NCI-H2227 treated with DMSO at 0.1 percent for 48 hours (cell line): ENCODE data around the gene BORCS6.
A peak's percentile ranks its signal among the peaks of the same experiment; 100 is the strongest.

Experiments used
- DNase-seq: peaks from one replicate; lab custom pipeline; 2025; lab: John Stamatoyannopoulos, UW

Gene BORCS6

DNA sequence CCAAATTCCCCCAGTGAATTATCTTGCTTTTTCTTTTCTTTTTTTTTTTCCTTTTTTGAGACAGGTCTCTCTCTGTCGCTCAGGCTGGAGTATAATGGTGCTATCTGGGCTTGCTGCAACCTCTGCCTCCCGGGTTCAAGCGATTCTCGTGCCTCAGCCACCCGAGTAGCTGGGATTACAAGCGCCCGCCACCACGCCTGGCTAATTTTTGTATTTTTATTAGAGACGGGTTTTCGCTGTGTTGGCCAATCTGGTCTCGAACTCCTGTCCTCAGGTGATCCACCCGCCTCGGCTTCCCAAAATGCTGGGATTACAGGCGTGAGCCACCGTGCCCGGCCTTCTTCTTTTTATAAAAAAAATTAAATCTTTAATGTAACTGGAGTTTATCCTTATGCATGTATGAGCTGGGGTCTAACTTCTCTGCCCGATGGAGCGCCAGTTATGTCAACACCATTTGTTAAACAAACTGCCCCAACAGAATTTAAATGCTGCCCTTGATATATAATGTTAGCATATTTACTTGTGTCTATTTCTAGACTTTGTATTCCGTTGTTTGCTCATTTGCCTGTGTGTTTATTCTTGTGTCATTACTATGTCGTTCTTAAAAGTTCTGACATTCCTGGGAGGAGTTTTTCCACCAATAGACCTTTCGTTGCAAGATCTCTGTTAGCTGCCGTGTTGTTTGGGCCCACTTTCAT lies 20.9 kb upstream of the BORCS6 start:
- no peak for DNase-seq

GRCh38 chr17:8209907-8210760 lies 20.2 kb upstream of the BORCS6 start, which contains the start of gene AURKB:
Gene AURKB (minus strand): TSS chr17:8210575. CDS start chr17:8210224, 351 bp downstream.
- peak; percentile 78 for DNase-seq

- no peak for DNase-seq
Measured at GRCh38 chr17:8206536-8206935, 16.6 kb upstream of the BORCS6 start.

DNA sequence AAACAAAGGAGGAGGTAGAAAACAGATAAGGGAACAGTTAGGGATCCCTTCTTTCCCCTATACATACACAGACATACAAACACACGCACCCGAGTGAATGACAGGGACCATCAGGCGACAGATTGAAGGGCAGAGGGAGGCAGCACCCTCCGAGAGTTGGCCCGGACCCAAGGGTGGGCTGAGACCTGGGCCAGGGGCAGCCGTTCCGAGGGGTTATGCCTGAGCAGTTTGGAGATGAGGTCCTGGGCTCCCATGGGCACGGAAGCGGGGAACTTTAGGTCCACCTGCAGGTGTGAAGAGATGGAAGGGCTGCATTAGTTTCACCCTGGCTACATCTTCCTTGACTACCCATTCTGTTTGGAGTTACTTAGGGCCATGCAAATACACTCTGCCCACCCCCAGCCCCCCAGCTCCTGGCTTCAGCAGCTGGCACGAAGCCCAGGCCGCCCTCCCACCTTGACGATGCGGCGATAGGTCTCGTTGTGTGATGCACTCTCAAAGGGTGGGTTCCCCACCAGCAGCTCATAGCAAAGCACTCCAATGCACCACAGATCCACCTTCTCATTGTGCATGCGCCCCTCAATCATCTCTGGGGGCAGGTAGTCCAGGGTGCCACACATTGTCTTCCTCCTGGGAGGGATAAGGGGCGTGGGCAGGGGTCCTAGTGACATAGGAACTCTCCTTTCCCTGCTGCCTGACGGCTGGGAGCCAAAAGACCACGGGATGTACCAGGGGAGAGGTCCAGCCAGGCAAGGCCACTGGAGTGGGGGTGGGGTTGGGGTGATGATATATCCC lies 15.0 kb upstream of the BORCS6 start:
- DNase-seq, result no peak

- peak; percentile 91 for DNase-seq
Measured at GRCh38 chr17:8192070-8192815, 2.3 kb upstream of the BORCS6 start.

GRCh38 chr17:8190506-8190905 lies 526 bp upstream of the BORCS6 start:
- no peak for DNase-seq

- no peak for DNase-seq
Measured at GRCh38 chr17:8189041-8189710, 804 bp downstream of the BORCS6 start.

DNA sequence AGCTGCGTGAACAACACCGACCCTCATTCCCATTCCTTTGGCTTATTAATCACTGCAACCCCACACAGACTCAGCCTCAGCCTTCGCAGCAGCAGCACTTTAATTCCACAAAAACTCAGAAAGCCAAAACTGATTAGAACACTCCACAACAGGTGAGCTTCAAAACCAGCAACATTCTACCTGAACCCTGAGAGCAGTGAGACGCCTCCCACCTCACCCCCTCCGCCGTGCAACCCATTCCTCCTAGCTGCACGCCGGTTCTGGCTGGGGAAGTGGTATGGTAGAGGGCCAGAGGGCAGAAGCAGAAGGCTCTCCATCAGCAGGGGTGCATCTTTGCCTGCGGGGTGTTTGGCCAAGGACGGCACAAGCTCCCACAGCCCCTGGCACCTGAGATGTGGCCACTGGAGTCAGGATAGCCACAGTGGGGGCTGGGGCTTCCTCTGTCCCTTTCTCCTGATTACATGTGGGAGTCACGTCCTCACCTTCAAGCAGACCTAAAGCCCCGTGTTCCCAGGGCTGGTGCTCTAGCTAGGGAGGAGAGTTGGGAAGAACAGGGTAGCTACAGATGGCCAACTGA lies 1.6 kb downstream of the BORCS6 start:
- no peak for DNase-seq

GRCh38 chr17:8187517-8188262 lies 2.3 kb downstream of the BORCS6 start:
- DNase-seq, result peak; percentile 90

DNA sequence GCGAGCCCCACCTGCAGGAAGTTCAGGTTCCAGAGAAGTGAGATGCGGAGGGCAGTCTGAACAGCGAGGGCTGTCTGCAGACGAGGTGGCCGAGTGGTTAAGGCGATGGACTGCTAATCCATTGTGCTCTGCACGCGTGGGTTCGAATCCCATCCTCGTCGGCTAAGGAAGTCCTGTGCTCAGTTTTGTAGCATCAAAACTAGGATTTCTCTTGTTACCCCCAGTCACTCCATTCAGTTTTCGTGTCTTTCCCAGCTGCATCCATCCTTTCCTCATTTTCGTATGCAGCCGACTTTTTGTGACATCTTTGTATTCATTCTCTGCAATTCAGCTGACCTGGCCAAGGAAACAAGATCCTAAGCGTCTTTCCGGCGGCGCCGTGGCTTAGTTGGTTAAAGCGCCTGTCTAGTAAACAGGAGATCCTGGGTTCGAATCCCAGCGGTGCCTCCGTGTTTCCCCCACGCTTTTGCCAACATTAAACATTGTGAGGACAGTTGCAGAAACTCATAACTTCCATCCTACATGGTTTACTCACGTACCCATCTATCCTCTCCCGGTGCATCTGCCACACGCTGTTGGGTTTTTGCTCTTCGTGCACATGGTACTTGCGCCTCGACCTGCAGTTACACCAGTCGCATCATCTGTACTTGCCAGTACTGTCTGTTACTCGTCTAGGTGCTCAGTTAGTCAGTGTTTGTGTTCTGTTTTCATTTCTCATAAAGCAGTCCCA lies 3.0 kb downstream of the BORCS6 start:
- DNase-seq, result peak; percentile 95

- no peak for DNase-seq
Measured at GRCh38 chr17:8186446-8186786, 3.6 kb downstream of the BORCS6 start.

GRCh38 chr17:8185582-8186445 lies 4.2 kb downstream of the BORCS6 start:
- DNase-seq, result peak; percentile 57

- no peak for DNase-seq
Measured at GRCh38 chr17:8176998-8177731, 12.8 kb downstream of the BORCS6 start.

DNA sequence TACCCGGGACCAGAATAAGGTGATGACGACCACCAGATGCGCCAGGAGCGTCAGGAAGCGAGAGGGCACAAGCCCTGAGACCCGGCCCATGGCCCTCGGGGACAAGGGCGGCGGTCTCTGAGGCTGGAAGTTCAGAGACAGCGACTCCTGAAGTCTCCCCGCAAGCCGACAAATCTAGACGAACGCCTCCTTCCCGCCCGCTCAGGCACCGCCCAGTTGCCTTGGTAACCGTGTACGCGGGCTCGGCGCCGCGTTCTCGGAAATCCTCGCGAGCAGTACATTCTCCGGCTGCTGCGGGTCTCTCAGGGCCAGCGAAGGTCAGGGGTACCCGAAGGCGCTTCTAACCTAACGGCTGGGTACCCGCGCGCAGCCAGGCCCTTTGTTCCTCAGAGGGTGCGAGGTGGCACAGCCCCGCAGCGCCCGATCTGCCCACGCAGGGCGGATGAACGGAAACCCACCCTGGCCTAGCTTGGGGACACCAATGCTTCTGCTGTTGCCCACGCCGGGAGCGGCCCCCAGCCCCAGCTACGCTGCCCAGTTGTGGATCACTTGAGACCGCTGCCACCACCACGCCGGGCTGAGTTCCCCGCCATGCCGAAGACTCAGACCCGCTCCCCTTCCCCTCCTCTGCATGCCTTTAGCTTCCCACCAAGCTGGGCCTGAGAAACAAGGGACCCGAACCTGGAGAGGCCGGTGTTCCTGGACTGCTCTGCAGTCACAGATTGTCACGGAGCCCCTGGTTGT lies 13.6 kb downstream of the BORCS6 start, which contains the start of gene TMEM107:
Gene TMEM107 (minus strand): TSS at position 184 of the 744 bp plus-strand sequence. CDS start 94 bp downstream, at position 90.
- DNase-seq, result peak; percentile 61

- DNase-seq, result no peak
Measured at GRCh38 chr17:8175795-8176196, 14.2 kb downstream of the BORCS6 start.

- DNase-seq, result no peak
Measured at GRCh38 chr17:8173871-8174322, 16.1 kb downstream of the BORCS6 start.
